Measurements from ENCODE around the gene NPW. TPM values are rescaled to one million over a fixed set of nuclear protein-coding genes. Genes with fewer than 3 reads are reported as not detected.

The NPW gene
- total RNA-seq, 4 donors from 2014 or later, result not detected

- no peak overlapping the region for H3K4me3 ChIP-seq
- ATAC-seq (no peak), DNase-seq (no peak)
- no peaks in the 10 kb centered on the region for H3K27me3 ChIP-seq
- in situ Hi-C loops (cut with MboI; ENCODE audit: low sequenced_read_pairs in 4 of 4), result no loop called here
- TF ChIP-seq, protein P1, sequence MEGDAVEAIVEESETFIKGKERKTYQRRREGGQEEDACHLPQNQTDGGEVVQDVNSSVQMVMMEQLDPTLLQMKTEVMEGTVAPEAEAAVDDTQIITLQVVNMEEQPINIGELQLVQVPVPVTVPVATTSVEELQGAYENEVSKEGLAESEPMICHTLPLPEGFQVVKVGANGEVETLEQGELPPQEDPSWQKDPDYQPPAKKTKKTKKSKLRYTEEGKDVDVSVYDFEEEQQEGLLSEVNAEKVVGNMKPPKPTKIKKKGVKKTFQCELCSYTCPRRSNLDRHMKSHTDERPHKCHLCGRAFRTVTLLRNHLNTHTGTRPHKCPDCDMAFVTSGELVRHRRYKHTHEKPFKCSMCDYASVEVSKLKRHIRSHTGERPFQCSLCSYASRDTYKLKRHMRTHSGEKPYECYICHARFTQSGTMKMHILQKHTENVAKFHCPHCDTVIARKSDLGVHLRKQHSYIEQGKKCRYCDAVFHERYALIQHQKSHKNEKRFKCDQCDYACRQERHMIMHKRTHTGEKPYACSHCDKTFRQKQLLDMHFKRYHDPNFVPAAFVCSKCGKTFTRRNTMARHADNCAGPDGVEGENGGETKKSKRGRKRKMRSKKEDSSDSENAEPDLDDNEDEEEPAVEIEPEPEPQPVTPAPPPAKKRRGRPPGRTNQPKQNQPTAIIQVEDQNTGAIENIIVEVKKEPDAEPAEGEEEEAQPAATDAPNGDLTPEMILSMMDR (IDR thresholded peaks at IDR 0.05 in 4 of 5, conservative IDR thresholded peaks at IDR 0.05 in 1 of 5), result peak in 1 of 5 experiments; percentile 27
- TF ChIP-seq POLR2A (IDR thresholded peaks at IDR 0.05), result no peak
- H3K9me3 ChIP-seq, result no peaks in the 10 kb centered on the region
- H3K36me3 ChIP-seq, result peaks cover 0 to 44% of the 10 kb centered on the region in 2 donors
- intact Hi-C loops (cut with DNase I; ENCODE audit: low total_unique reads), result no loop called here
- no peaks in the 10 kb centered on the region for H3K4me1 ChIP-seq
- no peak overlapping the region for H3K27ac ChIP-seq
Measured at GRCh38 chr16:2056681-2057407, 37.3 kb downstream of the NPW start.

DNA sequence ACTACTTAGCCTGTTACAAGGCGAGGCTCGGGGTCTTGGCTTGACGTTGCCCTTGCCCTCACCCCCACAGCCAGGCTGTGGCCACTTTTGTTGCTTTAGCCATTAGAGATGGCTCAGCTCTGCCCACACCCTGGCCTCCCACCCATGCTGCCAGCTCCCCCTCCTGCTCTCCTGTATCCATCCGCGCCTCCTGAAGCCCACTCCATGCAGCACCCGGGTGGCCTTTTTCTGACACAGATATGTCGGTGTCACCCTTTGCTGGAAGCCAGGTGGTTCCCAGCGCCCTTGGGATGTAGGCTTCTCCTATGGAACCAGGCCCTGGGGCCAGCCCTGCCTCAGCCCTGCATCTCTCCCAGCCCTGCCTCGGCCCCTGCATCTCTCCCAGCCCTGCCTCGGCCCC, 37.9 kb downstream of the NPW start:
- Histone ChIP-seq H3K9me3 (no peaks in the 10 kb centered on the region), H3K27ac (no peak overlapping the region), H3K4me1 (no peaks in the 10 kb centered on the region), H3K4me3 (no peak overlapping the region), H3K27me3 (no peaks in the 10 kb centered on the region), H3K36me3 (peaks cover 0 to 47% of the 10 kb centered on the region in 2 donors)
- TF ChIP-seq, protein P1 (IDR thresholded peaks at IDR 0.05 in 4 of 5, conservative IDR thresholded peaks at IDR 0.05 in 1 of 5), result no peak
- TF ChIP-seq POLR2A (IDR thresholded peaks at IDR 0.05), result no peak
- intact Hi-C loops (cut with DNase I; ENCODE audit: low total_unique reads) (no loop called here), in situ Hi-C loops (cut with MboI; ENCODE audit: low sequenced_read_pairs in 4 of 4) (no loop called here)
- no peak for DNase-seq
- ATAC-seq, result no peak

- no peak for TF ChIP-seq POLR2A (IDR thresholded peaks at IDR 0.05)
- TF ChIP-seq, protein P1 (IDR thresholded peaks at IDR 0.05 in 4 of 5, conservative IDR thresholded peaks at IDR 0.05 in 1 of 5), result no peak
- no peaks in the 10 kb centered on the region for H3K27me3 ChIP-seq
- no peak overlapping the region for H3K4me3 ChIP-seq
- in situ Hi-C loops (cut with MboI; ENCODE audit: low sequenced_read_pairs in 4 of 4), result no loop called here
- intact Hi-C loops (cut with DNase I; ENCODE audit: low total_unique reads), result no loop called here
- H3K9me3 ChIP-seq, result no peaks in the 10 kb centered on the region
- peaks cover 0 to 47% of the 10 kb centered on the region in 2 donors for H3K36me3 ChIP-seq
- no peak overlapping the region for H3K27ac ChIP-seq
- H3K4me1 ChIP-seq, result no peaks in the 10 kb centered on the region
- no peak for DNase-seq
- ATAC-seq, result no peak
Measured at GRCh38 chr16:2058420-2058819, 38.8 kb downstream of the NPW start.

- intact Hi-C loops (cut with DNase I; ENCODE audit: low total_unique reads), result no loop called here
- peaks cover 0 to 47% of the 10 kb centered on the region in 2 donors for H3K36me3 ChIP-seq
- no peak overlapping the region for H3K27ac ChIP-seq
- no peaks in the 10 kb centered on the region for H3K27me3 ChIP-seq
- H3K9me3 ChIP-seq, result no peaks in the 10 kb centered on the region
- H3K4me3 ChIP-seq, result no peak overlapping the region
- no peak for DNase-seq
- TF ChIP-seq POLR2A (IDR thresholded peaks at IDR 0.05), result no peak
- TF ChIP-seq, protein P1 (IDR thresholded peaks at IDR 0.05 in 4 of 5, conservative IDR thresholded peaks at IDR 0.05 in 1 of 5), result no peak
- ATAC-seq, result no peak
- no peaks in the 10 kb centered on the region for H3K4me1 ChIP-seq
- in situ Hi-C loops (cut with MboI; ENCODE audit: low sequenced_read_pairs in 4 of 4), result no loop called here
Measured at GRCh38 chr16:2058872-2059271, 39.3 kb downstream of the NPW start.

Data from gastrocnemius medialis (tissue), 4 donors.